Astrocyte of the cerebellum (primary cell): ENCODE data around the gene C11orf68.

Experiments used
- DNase-seq: peaks from one replicate; pipeline ENCODE4 v3.0.0-alpha.2; 2011; ENCODE audit warnings: low read depth
- H3K4me3 ChIP-seq: 2 replicates; pipeline ENCODE4 v1.5.1; 2011; ENCODE audit warnings: mild to moderate bottlenecking, low read depth, low read length, moderate library complexity
- in situ Hi-C: cut with HindIII; loops from 2 replicates; pipeline ENCODE4 v1.10.0; 2017; ENCODE audit warnings: low sequenced_read_pairs
- TF ChIP-seq, protein P1 (sequence below): IDR thresholded peaks from 2 replicates; pipeline ENCODE4 v1.5.1; 2012; ENCODE audit warnings: low read length, low read depth, moderate library complexity, mild to moderate bottlenecking; ENCODE audit errors: missing control alignments

The C11orf68 gene

DNA sequence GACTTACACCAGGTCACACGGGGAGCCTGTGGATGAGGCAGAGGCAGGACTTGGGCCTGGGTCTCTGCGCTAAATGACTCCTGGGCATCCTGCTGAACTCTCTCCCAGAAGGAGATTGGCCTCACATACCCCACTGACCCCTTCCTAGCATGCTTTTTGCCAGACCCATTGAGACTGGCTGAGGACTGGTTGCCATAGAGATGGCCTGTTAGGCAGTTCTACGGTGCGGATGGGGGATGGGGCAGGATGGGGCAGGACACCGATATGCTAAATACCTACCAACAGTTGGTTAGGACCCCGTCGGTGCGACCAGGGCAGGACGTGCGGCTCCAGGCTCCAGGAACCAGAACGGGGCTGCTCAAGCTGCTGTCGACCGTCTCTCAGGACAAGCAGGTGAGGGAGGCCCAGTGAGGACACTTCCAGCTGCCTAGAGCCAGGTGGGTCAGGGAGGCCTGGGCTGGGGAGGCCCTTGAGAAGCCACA is 26.6 kb upstream of the C11orf68 start, which contains the start of gene TSGA10IP:
Gene TSGA10IP, plus strand, starts transcription at position 51 of the 482 bp plus-strand sequence. Its CDS starts 196 bp downstream, at position 247.
- DNase-seq, result no peak
- no peak within 1 kb of the TSS for H3K4me3 ChIP-seq
- in situ Hi-C loops, result no loop called here
- TF ChIP-seq, protein P1, sequence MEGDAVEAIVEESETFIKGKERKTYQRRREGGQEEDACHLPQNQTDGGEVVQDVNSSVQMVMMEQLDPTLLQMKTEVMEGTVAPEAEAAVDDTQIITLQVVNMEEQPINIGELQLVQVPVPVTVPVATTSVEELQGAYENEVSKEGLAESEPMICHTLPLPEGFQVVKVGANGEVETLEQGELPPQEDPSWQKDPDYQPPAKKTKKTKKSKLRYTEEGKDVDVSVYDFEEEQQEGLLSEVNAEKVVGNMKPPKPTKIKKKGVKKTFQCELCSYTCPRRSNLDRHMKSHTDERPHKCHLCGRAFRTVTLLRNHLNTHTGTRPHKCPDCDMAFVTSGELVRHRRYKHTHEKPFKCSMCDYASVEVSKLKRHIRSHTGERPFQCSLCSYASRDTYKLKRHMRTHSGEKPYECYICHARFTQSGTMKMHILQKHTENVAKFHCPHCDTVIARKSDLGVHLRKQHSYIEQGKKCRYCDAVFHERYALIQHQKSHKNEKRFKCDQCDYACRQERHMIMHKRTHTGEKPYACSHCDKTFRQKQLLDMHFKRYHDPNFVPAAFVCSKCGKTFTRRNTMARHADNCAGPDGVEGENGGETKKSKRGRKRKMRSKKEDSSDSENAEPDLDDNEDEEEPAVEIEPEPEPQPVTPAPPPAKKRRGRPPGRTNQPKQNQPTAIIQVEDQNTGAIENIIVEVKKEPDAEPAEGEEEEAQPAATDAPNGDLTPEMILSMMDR, result no peak

- TF ChIP-seq, protein P1, result no peak
- in situ Hi-C loops, result no loop called here
- no peak overlapping the region for H3K4me3 ChIP-seq
- no peak for DNase-seq
Measured at GRCh38 chr11:65944767-65945166, 25.9 kb upstream of the C11orf68 start.

GRCh38 chr11:65944191-65944590 is 25.3 kb upstream of the C11orf68 start:
- TF ChIP-seq, protein P1, result no peak
- H3K4me3 ChIP-seq, result no peak overlapping the region
- no peak for DNase-seq
- in situ Hi-C loops, result no loop called here

DNA sequence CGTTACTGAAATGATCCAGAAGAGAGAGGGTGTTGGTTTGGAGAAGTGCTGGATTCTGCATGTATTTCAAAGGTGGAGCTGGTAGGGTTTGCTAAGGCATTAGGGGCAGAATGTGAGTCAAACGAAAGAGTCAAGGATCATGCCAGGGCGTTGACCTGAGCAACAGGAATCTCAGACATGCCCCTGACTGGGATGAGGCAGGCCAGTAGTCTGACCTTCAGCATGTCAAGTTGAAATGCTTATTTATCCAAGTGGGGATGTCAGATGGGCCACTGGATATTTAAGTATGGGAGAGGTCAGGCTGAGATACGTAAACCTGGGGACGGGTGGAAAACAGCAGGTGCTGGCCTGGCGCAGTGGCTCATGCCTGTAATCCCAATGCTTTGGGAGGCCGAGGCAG is 23.7 kb upstream of the C11orf68 start:
- in situ Hi-C loops, result no loop called here
- TF ChIP-seq, protein P1, result no peak
- no peak for DNase-seq
- H3K4me3 ChIP-seq, result no peak overlapping the region

DNA sequence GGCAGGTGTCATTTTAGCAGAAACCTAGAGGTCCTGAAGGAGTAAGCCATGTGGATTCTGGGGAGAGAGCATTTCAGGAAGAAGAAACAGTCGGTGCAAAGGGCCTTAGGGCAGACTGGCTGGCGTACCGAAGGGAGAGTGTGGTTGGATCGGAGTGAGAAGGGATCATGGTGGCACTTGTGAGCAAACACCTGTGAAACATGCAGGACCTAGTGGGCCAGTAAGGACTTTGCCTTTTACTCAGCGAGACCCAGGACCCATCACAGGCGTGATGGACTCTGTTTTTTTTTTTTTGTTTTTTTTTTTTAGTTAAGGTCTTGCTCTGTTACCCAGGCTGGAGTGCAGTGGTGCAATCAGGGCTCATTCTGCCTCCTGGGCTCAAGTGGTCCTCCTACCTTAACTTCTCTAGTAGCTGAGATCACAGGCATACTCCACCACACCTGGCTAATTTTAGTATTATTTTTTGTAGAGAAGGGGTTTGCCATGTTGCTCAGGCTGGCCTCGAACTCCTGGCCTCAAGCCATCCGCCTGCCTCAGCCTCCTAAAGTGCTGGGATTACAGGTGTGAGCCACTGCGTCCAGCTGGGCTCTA is 23.0 kb upstream of the C11orf68 start:
- in situ Hi-C loops, result no loop called here
- DNase-seq, result no peak
- TF ChIP-seq, protein P1, result no peak
- H3K4me3 ChIP-seq, result no peak overlapping the region

DNA sequence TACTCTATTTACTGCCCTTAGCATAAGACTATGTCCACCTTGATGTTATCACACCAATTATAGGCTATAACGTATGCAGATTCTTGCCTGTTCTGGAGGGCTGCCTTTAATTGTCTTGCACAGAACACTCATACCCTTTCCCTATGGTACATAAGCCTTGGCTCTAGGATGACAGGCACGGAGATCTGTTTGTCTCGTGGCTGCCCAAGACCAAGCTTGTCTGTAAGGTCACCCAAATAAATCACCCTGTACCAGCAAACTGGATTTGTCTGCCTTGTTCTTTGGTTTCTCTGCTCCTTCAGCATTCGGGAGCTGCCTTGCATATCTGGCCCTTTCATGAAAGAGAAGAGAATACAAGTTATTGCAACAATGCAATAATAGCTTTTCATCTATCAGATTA is 18.9 kb upstream of the C11orf68 start:
- no peak for DNase-seq
- in situ Hi-C loops, result no loop called here

More for the DNA sequence above, 18.9 kb upstream of the C11orf68 start:
- TF ChIP-seq, protein P1, result no peak
- H3K4me3 ChIP-seq, result no peak overlapping the region
